ENCODE results near the gene TSPO2.
A peak's percentile ranks its signal among the peaks of the same experiment; 100 is the strongest.

Gene TSPO2

GRCh38 chr6:41032830-41033229 lies 9.4 kb upstream of the TSPO2 start:
- TF ChIP-seq CTCF (IDR thresholded peaks at IDR 0.05), result no peak

- no peak for TF ChIP-seq CTCF (IDR thresholded peaks at IDR 0.05)
These were observed 8.5 kb upstream of the TSPO2 start for GRCh38 chr6:41033776-41034175.

GRCh38 chr6:41036186-41036585 lies 6.1 kb upstream of the TSPO2 start:
- TF ChIP-seq CTCF (IDR thresholded peaks at IDR 0.05), result no peak

GRCh38 chr6:41036601-41037000 lies 5.7 kb upstream of the TSPO2 start:
- TF ChIP-seq CTCF (IDR thresholded peaks at IDR 0.05), result no peak

GRCh38 chr6:41037107-41037900 lies 5.0 kb upstream of the TSPO2 start:
- TF ChIP-seq CTCF (IDR thresholded peaks at IDR 0.05), result no peak

- no peak for TF ChIP-seq CTCF (IDR thresholded peaks at IDR 0.05)
These were observed 4.1 kb upstream of the TSPO2 start for GRCh38 chr6:41038205-41038604.

- TF ChIP-seq CTCF (IDR thresholded peaks at IDR 0.05), result peak; percentile 87
These were observed 2.9 kb upstream of the TSPO2 start, which contains the start of gene UNC5CL for GRCh38 chr6:41039060-41039998. UNC5CL (minus strand) TSS chr6:41039221; CDS start chr6:41035074, 4,147 bp downstream.

Data from LNCAP (cell line).